ENCODE measurements around the gene NR3C1.

NR3C1 gene

GRCh38 chr5:143322176-143322575 lies 81.3 kb downstream of the NR3C1 start:
- no peak for DNase-seq (ENCODE audit: low read depth)
- H3K4me3 ChIP-seq (ENCODE audit: low read length), result no peak overlapping the region
- no peak for TF ChIP-seq CTCF (conservative IDR thresholded peaks at IDR 0.05; ENCODE audit: low read length)

DNA sequence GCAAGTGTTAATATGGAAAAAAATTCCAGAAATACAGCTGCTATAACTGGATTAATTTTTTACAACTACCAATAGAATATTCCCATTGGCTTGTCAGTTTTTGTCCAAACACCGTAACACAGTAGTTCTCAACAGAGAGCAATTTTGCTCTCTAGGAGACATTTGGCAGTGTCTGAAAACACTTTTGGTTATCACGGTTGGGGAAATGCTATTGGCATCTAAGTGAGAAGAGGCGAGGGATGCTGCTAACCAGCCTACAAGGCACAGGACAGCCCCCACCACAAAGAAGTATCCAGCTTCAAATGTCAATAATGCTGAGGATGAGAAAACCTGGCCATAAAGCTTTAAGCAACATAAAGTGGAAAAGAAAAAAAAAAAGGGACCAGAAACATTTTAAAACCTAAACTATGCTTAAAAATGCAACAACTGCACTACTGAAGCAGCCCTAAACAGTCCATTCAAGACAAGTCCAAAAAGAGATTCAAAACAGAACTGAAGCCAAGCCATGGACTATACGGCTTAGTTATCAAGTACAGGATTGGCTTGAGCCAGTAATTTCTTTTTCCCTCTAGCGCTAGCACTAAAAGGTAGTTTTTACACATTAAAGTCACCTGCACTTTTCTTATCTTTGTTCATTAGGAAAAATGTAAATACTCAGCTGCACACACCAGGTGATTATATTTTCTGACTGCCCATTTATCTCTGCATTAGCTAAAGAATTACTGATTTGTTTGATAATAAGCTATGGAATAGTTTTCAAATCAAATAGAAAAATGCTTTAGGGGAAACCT lies 83.9 kb downstream of the NR3C1 start:
- no peak for TF ChIP-seq CTCF (conservative IDR thresholded peaks at IDR 0.05; ENCODE audit: low read length)
- DNase-seq (ENCODE audit: low read depth), result no peak
- no peak overlapping the region for H3K4me3 ChIP-seq (ENCODE audit: low read length)

GRCh38 chr5:143318833-143319232 lies 84.7 kb downstream of the NR3C1 start:
- no peak overlapping the region for H3K4me3 ChIP-seq (ENCODE audit: low read length)
- no peak for DNase-seq (ENCODE audit: low read depth)
- TF ChIP-seq CTCF (conservative IDR thresholded peaks at IDR 0.05; ENCODE audit: low read length), result no peak

DNA sequence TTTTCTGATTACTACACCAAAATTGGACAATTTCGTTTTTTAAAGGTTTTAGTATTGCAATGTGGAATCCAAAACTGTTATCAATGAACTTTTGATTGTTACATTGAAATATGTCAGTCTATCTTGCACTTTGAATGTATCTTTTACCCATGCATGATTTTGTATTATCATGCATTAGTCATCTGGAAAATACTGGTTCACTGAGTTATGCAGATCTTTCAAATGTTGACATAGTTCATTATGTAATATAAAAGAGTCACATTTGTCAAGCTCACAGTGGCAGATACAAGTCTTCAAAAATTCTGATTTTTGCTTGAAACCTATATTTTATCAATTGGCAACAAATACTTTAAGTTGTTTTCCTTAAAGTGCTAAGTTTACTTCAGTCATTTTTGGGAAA lies 85.2 kb downstream of the NR3C1 start:
- no peak for TF ChIP-seq CTCF (conservative IDR thresholded peaks at IDR 0.05; ENCODE audit: low read length)
- DNase-seq (ENCODE audit: low read depth), result no peak
- H3K4me3 ChIP-seq (ENCODE audit: low read length), result no peak overlapping the region

- DNase-seq (ENCODE audit: low read depth), result peak; percentile 58
- no peak for TF ChIP-seq CTCF (conservative IDR thresholded peaks at IDR 0.05; ENCODE audit: low read length)
- no peak overlapping the region for H3K4me3 ChIP-seq (ENCODE audit: low read length)
Measured at GRCh38 chr5:143316844-143317631, 86.4 kb downstream of the NR3C1 start.

DNA sequence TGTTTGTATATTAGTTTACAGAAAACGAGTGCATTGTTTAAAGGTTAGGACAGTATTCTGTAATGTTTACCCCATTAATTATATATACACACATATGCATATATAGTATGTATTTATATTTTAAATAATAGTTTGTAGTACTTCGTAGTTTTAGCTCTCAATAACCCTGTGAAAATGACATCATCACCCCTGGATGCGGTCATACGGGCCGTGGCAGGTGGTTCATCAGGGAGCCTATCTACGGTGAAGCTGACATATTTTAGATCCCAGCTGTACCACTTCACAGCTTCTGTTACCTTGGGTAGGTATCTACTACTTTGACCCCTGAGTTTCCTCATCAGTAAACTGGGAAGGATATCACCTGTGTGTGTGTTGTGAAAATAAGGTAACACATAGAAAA lies 87.1 kb downstream of the NR3C1 start:
- no peak overlapping the region for H3K4me3 ChIP-seq (ENCODE audit: low read length)
- no peak for TF ChIP-seq CTCF (conservative IDR thresholded peaks at IDR 0.05; ENCODE audit: low read length)
- no peak for DNase-seq (ENCODE audit: low read depth)

- no peak for TF ChIP-seq CTCF (conservative IDR thresholded peaks at IDR 0.05; ENCODE audit: low read length)
- no peak for DNase-seq (ENCODE audit: low read depth)
- no peak overlapping the region for H3K4me3 ChIP-seq (ENCODE audit: low read length)
Measured at GRCh38 chr5:143315929-143316328, 87.6 kb downstream of the NR3C1 start.
